Neural progenitor cell (in vitro differentiated cells): Measurements from ENCODE around the gene ARHGEF12. TPM values are rescaled to one million over a fixed set of nuclear protein-coding genes. Genes with fewer than 3 reads are reported as not detected.

ENCODE experiments used
- DNase-seq: peaks from one replicate; pipeline ENCODE4 v3.0.0-alpha.2; 2016; ENCODE audit warnings: low spot score
- H2AFZ ChIP-seq: fragments of 200-600 bp; sonication (generic); replicated peaks from 2 replicates; pipeline ENCODE4 v1.6.1; 2016; ENCODE audit warnings: antibody characterized with exemption
- H3F3A ChIP-seq: fragments of 200-600 bp; sonication (generic); 2 replicates; pipeline ENCODE4 v1.6.1; 2016; ENCODE audit warnings: antibody characterized with exemption, low read depth
- H3K27ac ChIP-seq: fragments of 200-600 bp; sonication (generic); 2 replicates; pipeline ENCODE4 v1.5.1; 2016; ENCODE audit warnings: mild to moderate bottlenecking
- H3K27me3 ChIP-seq: fragments of 200-600 bp; sonication (generic); 2 replicates; pipeline ENCODE4 v1.6.1; 2016; ENCODE audit warnings: mild to moderate bottlenecking, moderate library complexity
- H3K36me3 ChIP-seq: fragments of 200-600 bp; sonication (generic); 2 replicates; pipeline ENCODE4 v1.5.1; 2016
- H3K4me1 ChIP-seq: fragments of 200-600 bp; sonication (generic); 2 replicates; pipeline ENCODE4 v1.6.1; 2016; ENCODE audit warnings: mixed run types
- H3K4me2 ChIP-seq: fragments of 200-600 bp; sonication (generic); 2 replicates; pipeline ENCODE4 v1.6.1; 2016
- H3K4me3 ChIP-seq: fragments of 200-600 bp; sonication (generic); 2 replicates; pipeline ENCODE4 v1.5.1; 2016
- H3K79me2 ChIP-seq: fragments of 200-600 bp; sonication (generic); 2 replicates; pipeline ENCODE4 v1.6.1; 2016; ENCODE audit warnings: low read depth
- H3K9ac ChIP-seq: fragments of 200-600 bp; sonication (generic); 2 replicates; pipeline ENCODE4 v1.6.1; 2016
- H3K9me3 ChIP-seq: fragments of 200-600 bp; sonication (generic); 2 replicates; pipeline ENCODE4 v1.5.1; 2016; ENCODE audit warnings: low read depth
- H4K20me1 ChIP-seq: fragments of 200-600 bp; sonication (generic); 2 replicates; pipeline ENCODE4 v1.6.1; 2016; ENCODE audit warnings: low read depth
- H3K27ac Mint-ChIP-seq: 3 replicates; pipeline ENCODE4 v1.8.0; 2021; ENCODE audit warnings: mixed read lengths
- H3K27me3 Mint-ChIP-seq: 2 replicates; pipeline ENCODE4 v1.8.0; 2022; ENCODE audit warnings: low read depth, mild to moderate bottlenecking, inconsistent platforms, moderate library complexity, mixed read lengths; ENCODE audit not compliant: insufficient read depth
- H3K36me3 Mint-ChIP-seq: 3 replicates; pipeline ENCODE4 v1.8.0; 2021; ENCODE audit warnings: mixed read lengths
- H3K4me1 Mint-ChIP-seq: 3 replicates; pipeline ENCODE4 v1.8.0; 2021; ENCODE audit warnings: mixed read lengths
- H3K4me3 Mint-ChIP-seq: 3 replicates; pipeline ENCODE4 v1.8.0; 2021; ENCODE audit warnings: mild to moderate bottlenecking, moderate library complexity, mixed read lengths
- H3K9me3 Mint-ChIP-seq: 3 replicates; pipeline ENCODE4 v1.8.0; 2020; ENCODE audit warnings: mixed read lengths
- EZH2 ChIP-seq: fragments of 200-600 bp; sonication (generic); IDR thresholded peaks from 2 replicates; pipeline ENCODE4 v1.6.1; 2017; ENCODE audit warnings: antibody characterized with exemption, mild to moderate bottlenecking, moderate library complexity
- EZH2phosphoT487 ChIP-seq: fragments of 200-600 bp; sonication (generic); IDR thresholded peaks from 2 replicates; pipeline ENCODE4 v1.6.1; 2017; ENCODE audit warnings: antibody characterized with exemption
- total RNA-seq: library from RNA; depleted of rRNA; stranded (reverse); fragments of >200 nt; gene quantifications from 2 replicates; pipeline ENCODE4 v1.2.3, GENCODE V29; 2015; ENCODE audit warnings: low replicate concordance
- TF ChIP-seq, protein P1 (sequence below): fragments of 200-600 bp; sonication (generic); IDR thresholded peaks from 2 replicates; pipeline ENCODE4 v1.5.1; 2017; ENCODE audit warnings: antibody characterized with exemption, mild to moderate bottlenecking

Gene ARHGEF12
- total RNA-seq, 1 donor from 2014 or later, result 31.3 TPM

DNA sequence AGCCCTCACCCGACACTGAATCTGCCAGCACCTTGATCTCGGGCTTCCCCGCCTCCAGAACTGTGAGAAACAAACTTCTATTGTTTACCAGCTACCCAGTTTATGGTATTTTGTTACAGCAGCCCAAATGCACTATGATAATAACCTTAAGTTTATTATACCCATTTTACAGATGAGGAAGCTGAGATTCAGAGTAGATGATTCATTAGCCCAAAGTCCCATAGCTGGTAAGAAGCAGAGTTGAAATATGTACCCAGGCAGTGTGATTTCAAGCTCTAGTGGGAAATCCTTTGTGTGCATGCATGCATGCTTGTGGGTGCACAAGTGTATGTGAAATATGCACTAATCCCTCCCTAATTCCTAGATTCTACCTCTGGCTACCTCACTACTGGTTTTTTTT, 183.3 kb downstream of the ARHGEF12 start:
- Mint-ChIP-seq H3K27ac (no peak overlapping the region), H3K4me3 (no peak overlapping the region), H3K4me1 (peaks cover 39% of the 10 kb centered on the region), H3K27me3 (peaks cover 24% of the 10 kb centered on the region), H3K9me3 (no peaks in the 10 kb centered on the region), H3K36me3 (no peaks in the 10 kb centered on the region)
- Histone ChIP-seq H3K9ac (no peak overlapping the region), H3K4me2 (no peak overlapping the region), H3K36me3 (no peaks in the 10 kb centered on the region), H3K27me3 (no peaks in the 10 kb centered on the region), H3K79me2 (no peaks in the 10 kb centered on the region), H3F3A (no peaks in the 10 kb centered on the region), H2AFZ (no peak overlapping the region), H4K20me1 (no peaks in the 10 kb centered on the region), H3K9me3 (no peaks in the 10 kb centered on the region), H3K4me1 (peaks cover 22% of the 10 kb centered on the region), H3K27ac (no peak overlapping the region), H3K4me3 (no peak overlapping the region)
- TF ChIP-seq EZH2 (no peak), EZH2phosphoT487 (no peak)
- TF ChIP-seq, protein P1, sequence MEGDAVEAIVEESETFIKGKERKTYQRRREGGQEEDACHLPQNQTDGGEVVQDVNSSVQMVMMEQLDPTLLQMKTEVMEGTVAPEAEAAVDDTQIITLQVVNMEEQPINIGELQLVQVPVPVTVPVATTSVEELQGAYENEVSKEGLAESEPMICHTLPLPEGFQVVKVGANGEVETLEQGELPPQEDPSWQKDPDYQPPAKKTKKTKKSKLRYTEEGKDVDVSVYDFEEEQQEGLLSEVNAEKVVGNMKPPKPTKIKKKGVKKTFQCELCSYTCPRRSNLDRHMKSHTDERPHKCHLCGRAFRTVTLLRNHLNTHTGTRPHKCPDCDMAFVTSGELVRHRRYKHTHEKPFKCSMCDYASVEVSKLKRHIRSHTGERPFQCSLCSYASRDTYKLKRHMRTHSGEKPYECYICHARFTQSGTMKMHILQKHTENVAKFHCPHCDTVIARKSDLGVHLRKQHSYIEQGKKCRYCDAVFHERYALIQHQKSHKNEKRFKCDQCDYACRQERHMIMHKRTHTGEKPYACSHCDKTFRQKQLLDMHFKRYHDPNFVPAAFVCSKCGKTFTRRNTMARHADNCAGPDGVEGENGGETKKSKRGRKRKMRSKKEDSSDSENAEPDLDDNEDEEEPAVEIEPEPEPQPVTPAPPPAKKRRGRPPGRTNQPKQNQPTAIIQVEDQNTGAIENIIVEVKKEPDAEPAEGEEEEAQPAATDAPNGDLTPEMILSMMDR, result no peak
- no peak for DNase-seq

DNA sequence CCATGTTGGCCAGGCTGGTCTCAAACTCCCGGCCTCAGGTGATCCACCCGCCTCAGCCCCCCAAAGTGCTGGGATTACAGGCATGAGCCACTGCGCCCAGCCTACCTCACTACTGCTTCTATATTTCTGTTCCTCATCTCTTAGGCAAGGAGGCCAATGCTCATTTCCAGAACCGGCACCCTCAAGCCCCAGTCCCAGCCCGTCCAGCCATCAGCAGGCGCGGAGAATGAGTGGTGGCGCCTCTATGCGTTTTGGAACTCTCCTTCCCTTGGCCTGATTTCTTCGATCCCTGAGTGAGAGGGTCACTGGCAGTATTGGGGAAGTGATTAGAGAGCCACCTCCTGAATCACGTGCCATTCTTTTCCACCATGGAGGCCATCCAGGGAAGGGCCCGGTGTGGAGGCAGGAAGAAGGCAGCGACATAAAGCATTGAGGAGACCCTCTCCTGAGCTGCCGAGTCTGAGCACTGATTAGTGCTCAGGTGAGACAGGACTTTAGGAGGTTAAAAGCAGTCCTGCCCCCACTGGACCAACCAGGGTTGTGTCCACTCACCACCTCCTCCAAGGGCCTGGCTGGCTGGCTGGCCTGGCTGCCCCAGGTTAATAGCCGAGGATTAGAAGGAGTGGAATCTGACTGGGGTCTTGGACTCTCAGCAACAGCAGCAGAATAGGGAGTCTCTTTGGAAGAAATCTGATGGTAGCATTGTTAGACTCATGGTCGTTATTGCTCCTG, 184.0 kb downstream of the ARHGEF12 start:
- Histone ChIP-seq H3K79me2 (no peaks in the 10 kb centered on the region), H3K4me1 (peaks cover 22% of the 10 kb centered on the region), H3K36me3 (no peaks in the 10 kb centered on the region), H3K4me2 (no peak overlapping the region), H3K27ac (no peak overlapping the region), H4K20me1 (no peaks in the 10 kb centered on the region), H2AFZ (no peak overlapping the region), H3K4me3 (no peak overlapping the region), H3K9me3 (no peaks in the 10 kb centered on the region), H3K27me3 (no peaks in the 10 kb centered on the region), H3K9ac (no peak overlapping the region), H3F3A (no peaks in the 10 kb centered on the region)
- no peak for DNase-seq
- Mint-ChIP-seq H3K36me3 (no peaks in the 10 kb centered on the region), H3K4me1 (peaks cover 40% of the 10 kb centered on the region), H3K27me3 (peaks cover 23% of the 10 kb centered on the region), H3K4me3 (no peak overlapping the region), H3K9me3 (no peaks in the 10 kb centered on the region), H3K27ac (no peak overlapping the region)
- TF ChIP-seq, protein P1, result no peak
- TF ChIP-seq EZH2 (no peak), EZH2phosphoT487 (no peak)

DNA sequence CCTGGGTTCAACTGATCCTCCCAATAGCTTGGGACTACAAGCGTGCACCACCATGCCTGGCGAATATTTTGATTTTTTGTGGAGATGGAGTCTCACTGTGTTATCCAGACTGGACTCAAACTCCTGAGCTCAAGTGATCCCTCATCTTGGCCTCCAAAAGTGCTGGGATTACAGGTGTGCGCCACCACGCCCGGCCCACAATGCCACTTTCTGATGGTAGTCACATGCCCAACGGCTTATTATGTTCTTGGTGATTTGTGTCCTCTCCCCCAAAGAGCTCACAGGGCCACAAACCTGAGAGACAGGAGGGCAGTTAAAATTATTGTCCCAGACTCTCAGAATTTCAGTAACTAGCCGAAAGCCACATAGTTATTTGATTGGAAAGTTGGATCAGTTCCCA, 185.0 kb downstream of the ARHGEF12 start:
- H3K27me3 ChIP-seq, result no peaks in the 10 kb centered on the region
- H3K4me2 ChIP-seq, result no peak overlapping the region
- H3K27ac Mint-ChIP-seq, result no peak overlapping the region
- no peaks in the 10 kb centered on the region for H3K9me3 Mint-ChIP-seq
- H3K4me1 Mint-ChIP-seq, result peaks cover 35% of the 10 kb centered on the region
- no peaks in the 10 kb centered on the region for H3F3A ChIP-seq
- no peaks in the 10 kb centered on the region for H3K79me2 ChIP-seq
- H3K4me3 Mint-ChIP-seq, result no peak overlapping the region
- peaks cover 28% of the 10 kb centered on the region for H3K27me3 Mint-ChIP-seq
- H2AFZ ChIP-seq, result no peak overlapping the region
- no peaks in the 10 kb centered on the region for H3K36me3 Mint-ChIP-seq
- H3K4me3 ChIP-seq, result no peak overlapping the region
- no peaks in the 10 kb centered on the region for H4K20me1 ChIP-seq
- no peak overlapping the region for H3K9ac ChIP-seq
- H3K36me3 ChIP-seq, result no peaks in the 10 kb centered on the region
- peaks cover 22% of the 10 kb centered on the region for H3K4me1 ChIP-seq
- TF ChIP-seq EZH2 (no peak), EZH2phosphoT487 (no peak)
- TF ChIP-seq, protein P1, result no peak
- H3K27ac ChIP-seq, result no peak overlapping the region
- DNase-seq, result no peak
- no peaks in the 10 kb centered on the region for H3K9me3 ChIP-seq
